Gastroesophageal sphincter (tissue), 3 donors: ENCODE data around the gene LEKR1.

ENCODE experiments used
- EP300 ChIP-seq: sonication (generic); formaldehyde crosslinking; IDR thresholded peaks from one replicate; pipeline ENCODE4 v1.6.1; 2017; ENCODE audit warnings: antibody characterized with exemption, mild to moderate bottlenecking
- POLR2A ChIP-seq, 2 donors: fragments of 450-650 bp; IDR thresholded peaks; one replicate each; pipeline ENCODE4 v1.6.1; 2017; ENCODE audit warnings: antibody characterized with exemption in 2 of 2, mild to moderate bottlenecking in 2 of 2, moderate library complexity in 1 of 2
- POLR2AphosphoS5 ChIP-seq: sonication (generic); formaldehyde crosslinking; IDR thresholded peaks from one replicate; pipeline ENCODE4 v1.6.1; 2017; ENCODE audit warnings: antibody characterized with exemption
- TF ChIP-seq, protein P1 (sequence below), 4 experiments: fragments of 200-600 bp in 2 of 4; fragments of 450-650 bp in 2 of 4; sonication (generic) in 1 of 4; IDR thresholded peaks; one replicate each; pipeline ENCODE4 v1.5.1; 2017 to 2019; ENCODE audit warnings: antibody characterized with exemption in 4 of 4, mild to moderate bottlenecking in 2 of 4, moderate library complexity in 2 of 4

DNA sequence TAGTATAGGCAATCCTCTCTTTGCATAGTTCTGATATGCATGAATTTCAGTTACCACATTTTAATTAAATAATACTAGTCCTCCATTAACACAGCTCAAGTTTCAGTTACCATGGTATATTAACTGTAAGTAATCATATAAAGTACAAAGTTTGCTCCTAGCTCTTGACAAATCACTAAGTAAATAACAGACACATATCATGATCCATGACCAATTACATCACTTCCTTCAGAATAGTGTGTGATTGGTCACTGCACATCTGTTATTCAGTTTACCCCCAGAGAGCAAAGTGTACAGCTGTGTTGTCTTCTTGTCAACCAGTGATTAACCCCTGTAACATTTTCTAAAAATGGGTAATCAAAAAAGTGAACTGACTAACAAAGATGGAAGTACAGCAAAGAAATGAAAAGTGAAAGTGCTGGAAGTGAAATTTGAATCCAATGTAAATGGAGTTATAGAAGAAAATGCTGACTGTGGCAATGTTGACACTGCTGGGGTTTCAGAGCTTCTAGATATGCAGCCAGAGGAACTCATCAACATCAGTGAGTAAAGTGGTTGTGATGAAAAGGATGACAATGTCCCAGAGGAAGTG lies 30.2 kb upstream of the LEKR1 start:
- TF ChIP-seq, protein P1, sequence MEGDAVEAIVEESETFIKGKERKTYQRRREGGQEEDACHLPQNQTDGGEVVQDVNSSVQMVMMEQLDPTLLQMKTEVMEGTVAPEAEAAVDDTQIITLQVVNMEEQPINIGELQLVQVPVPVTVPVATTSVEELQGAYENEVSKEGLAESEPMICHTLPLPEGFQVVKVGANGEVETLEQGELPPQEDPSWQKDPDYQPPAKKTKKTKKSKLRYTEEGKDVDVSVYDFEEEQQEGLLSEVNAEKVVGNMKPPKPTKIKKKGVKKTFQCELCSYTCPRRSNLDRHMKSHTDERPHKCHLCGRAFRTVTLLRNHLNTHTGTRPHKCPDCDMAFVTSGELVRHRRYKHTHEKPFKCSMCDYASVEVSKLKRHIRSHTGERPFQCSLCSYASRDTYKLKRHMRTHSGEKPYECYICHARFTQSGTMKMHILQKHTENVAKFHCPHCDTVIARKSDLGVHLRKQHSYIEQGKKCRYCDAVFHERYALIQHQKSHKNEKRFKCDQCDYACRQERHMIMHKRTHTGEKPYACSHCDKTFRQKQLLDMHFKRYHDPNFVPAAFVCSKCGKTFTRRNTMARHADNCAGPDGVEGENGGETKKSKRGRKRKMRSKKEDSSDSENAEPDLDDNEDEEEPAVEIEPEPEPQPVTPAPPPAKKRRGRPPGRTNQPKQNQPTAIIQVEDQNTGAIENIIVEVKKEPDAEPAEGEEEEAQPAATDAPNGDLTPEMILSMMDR (IDR thresholded peaks at IDR 0.05) = no peak
- TF ChIP-seq POLR2AphosphoS5 = no peak
- no peak for TF ChIP-seq POLR2A (IDR thresholded peaks at IDR 0.05)
- TF ChIP-seq EP300 = no peak
